Measurements from ENCODE around the gene NEK11. TPM values are rescaled to one million over a fixed set of nuclear protein-coding genes. Genes with fewer than 3 reads are reported as not detected.

NEK11 gene
- total and polyA plus RNA-seq, 2 experiments from 2014 or later, result 3.5 to 13.7 TPM

- Histone ChIP-seq H3K4me3 (no peak overlapping the region), H3K36me3 (replicated peaks; ENCODE audit: insufficient read depth, low read depth) (no peaks in the 10 kb centered on the region), H4K20me1 (ENCODE audit: insufficient read depth, poor library complexity, severe bottlenecking) (no peaks in the 10 kb centered on the region), H3K27me3 (no peaks in the 10 kb centered on the region), H3K4me2 (no peak overlapping the region), H2AFZ (no peak overlapping the region), H3K9me3 (ENCODE audit: low read depth) (no peaks in the 10 kb centered on the region), H3K79me2 (no peaks in the 10 kb centered on the region), H3K4me1 (ENCODE audit: insufficient read depth) (no peaks in the 10 kb centered on the region), H3K27ac (no peak overlapping the region), H3K9me2 (replicated peaks; ENCODE audit: insufficient read depth) (no peaks in the 10 kb centered on the region)
- DNase-seq (ENCODE audit: low spot score), result no peak
- TF ChIP-seq CTCF (IDR thresholded peaks at IDR 0.05; ENCODE audit: poor library complexity) (no peak), EZH2phosphoT487 (IDR thresholded peaks at IDR 0.05; ENCODE audit: low read depth, severe bottlenecking, unreplicated experiment) (no peak), EZH2 (IDR thresholded peaks at IDR 0.05; ENCODE audit: borderline replicate concordance) (no peak)
Measured at GRCh38 chr3:131314318-131314717, 287.6 kb downstream of the NEK11 start.

- Histone ChIP-seq H4K20me1 (ENCODE audit: insufficient read depth, poor library complexity, severe bottlenecking) (no peaks in the 10 kb centered on the region), H3K4me3 (no peak overlapping the region), H3K9me3 (ENCODE audit: low read depth) (no peaks in the 10 kb centered on the region), H3K79me2 (no peaks in the 10 kb centered on the region), H3K4me1 (ENCODE audit: insufficient read depth) (no peaks in the 10 kb centered on the region), H3K36me3 (replicated peaks; ENCODE audit: insufficient read depth, low read depth) (no peaks in the 10 kb centered on the region), H2AFZ (no peak overlapping the region), H3K27ac (no peak overlapping the region), H3K27me3 (no peaks in the 10 kb centered on the region), H3K9me2 (replicated peaks; ENCODE audit: insufficient read depth) (no peaks in the 10 kb centered on the region), H3K4me2 (no peak overlapping the region)
- WGBS (ENCODE audit: low lambda C conversion rate, missing lambda C conversion rate), result 95% methylated on average over 2 of the region's 2 CpGs
- TF ChIP-seq CTCF (IDR thresholded peaks at IDR 0.05; ENCODE audit: poor library complexity) (no peak), EZH2phosphoT487 (IDR thresholded peaks at IDR 0.05; ENCODE audit: low read depth, severe bottlenecking, unreplicated experiment) (no peak), EZH2 (IDR thresholded peaks at IDR 0.05; ENCODE audit: borderline replicate concordance) (no peak)
- DNase-seq (ENCODE audit: low spot score), result no peak
Measured at GRCh38 chr3:131315162-131315561, 288.5 kb downstream of the NEK11 start.

- no peaks in the 10 kb centered on the region for H3K4me1 ChIP-seq (ENCODE audit: insufficient read depth)
- H3K4me2 ChIP-seq, result no peak overlapping the region
- H4K20me1 ChIP-seq (ENCODE audit: insufficient read depth, poor library complexity, severe bottlenecking), result no peaks in the 10 kb centered on the region
- H3K9me3 ChIP-seq (ENCODE audit: low read depth), result no peaks in the 10 kb centered on the region
- TF ChIP-seq CTCF (IDR thresholded peaks at IDR 0.05; ENCODE audit: poor library complexity), result no peak
- TF ChIP-seq EZH2 (IDR thresholded peaks at IDR 0.05; ENCODE audit: borderline replicate concordance), result no peak
- no peak for TF ChIP-seq EZH2phosphoT487 (IDR thresholded peaks at IDR 0.05; ENCODE audit: low read depth, severe bottlenecking, unreplicated experiment)
- 95% methylated on average over 1 of the region's 2 CpGs for WGBS (ENCODE audit: low lambda C conversion rate, missing lambda C conversion rate)
- no peak overlapping the region for H3K4me3 ChIP-seq
- H3K27ac ChIP-seq, result no peak overlapping the region
- no peaks in the 10 kb centered on the region for H3K36me3 ChIP-seq (replicated peaks; ENCODE audit: insufficient read depth, low read depth)
- H2AFZ ChIP-seq, result no peak overlapping the region
- peaks cover 6% of the 10 kb centered on the region for H3K27me3 ChIP-seq
- no peaks in the 10 kb centered on the region for H3K79me2 ChIP-seq
- no peaks in the 10 kb centered on the region for H3K9me2 ChIP-seq (replicated peaks; ENCODE audit: insufficient read depth)
- DNase-seq (ENCODE audit: low spot score), result no peak
Measured at GRCh38 chr3:131317667-131318066, 291.0 kb downstream of the NEK11 start.

- Histone ChIP-seq H3K4me1 (ENCODE audit: insufficient read depth) (no peaks in the 10 kb centered on the region), H3K36me3 (replicated peaks; ENCODE audit: insufficient read depth, low read depth) (no peaks in the 10 kb centered on the region), H3K27ac (no peak overlapping the region), H3K9me3 (ENCODE audit: low read depth) (no peaks in the 10 kb centered on the region), H3K4me2 (no peak overlapping the region), H3K9me2 (replicated peaks; ENCODE audit: insufficient read depth) (no peaks in the 10 kb centered on the region), H3K27me3 (peaks cover 6% of the 10 kb centered on the region), H4K20me1 (ENCODE audit: insufficient read depth, poor library complexity, severe bottlenecking) (no peaks in the 10 kb centered on the region), H2AFZ (no peak overlapping the region), H3K79me2 (no peaks in the 10 kb centered on the region), H3K4me3 (no peak overlapping the region)
- 81% methylated on average over 3 of the region's 3 CpGs for WGBS (ENCODE audit: low lambda C conversion rate, missing lambda C conversion rate)
- TF ChIP-seq EZH2phosphoT487 (IDR thresholded peaks at IDR 0.05; ENCODE audit: low read depth, severe bottlenecking, unreplicated experiment), result no peak
- no peak for TF ChIP-seq EZH2 (IDR thresholded peaks at IDR 0.05; ENCODE audit: borderline replicate concordance)
- TF ChIP-seq CTCF (IDR thresholded peaks at IDR 0.05; ENCODE audit: poor library complexity), result no peak
- no peak for DNase-seq (ENCODE audit: low spot score)
Measured at GRCh38 chr3:131323014-131323413, 296.3 kb downstream of the NEK11 start.
